ENCODE data around the gene PABPC1L.

The PABPC1L gene

GRCh38 chr20:44942264-44942973 lies 32.6 kb downstream of the PABPC1L start:
- Mint-ChIP-seq H3K9me3 (no peaks in the 10 kb centered on the region), H3K27me3 (no peaks in the 10 kb centered on the region), H3K4me3 (no peak overlapping the region), H3K4me1 (ENCODE audit: low read depth) (peaks cover 1% of the 10 kb centered on the region), H3K36me3 (ENCODE audit: low read depth) (peaks cover 94% of the 10 kb centered on the region), H3K27ac (no peak overlapping the region)
- intact Hi-C loops (cut with micrococcal nuclease): no loop called here

DNA sequence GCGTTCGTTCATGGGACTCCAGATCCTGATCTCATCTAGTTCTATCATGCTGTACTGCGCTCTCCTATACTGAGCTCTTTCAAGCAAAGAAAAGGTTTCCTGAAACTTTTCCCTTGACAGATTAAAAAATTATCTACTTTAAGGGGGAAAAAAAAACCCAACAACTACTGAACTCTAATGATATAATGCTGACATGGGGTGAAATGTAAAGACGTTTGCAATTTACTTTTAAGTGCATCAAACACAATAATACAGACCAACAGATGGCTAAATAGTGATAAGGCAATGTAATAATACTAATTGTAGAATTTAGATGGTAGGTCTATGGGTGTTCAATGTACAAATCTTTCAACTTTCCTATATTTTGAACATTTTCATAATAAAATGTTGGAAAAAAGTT lies 34.0 kb downstream of the PABPC1L start:
- no peaks in the 10 kb centered on the region for H3K27me3 Mint-ChIP-seq
- no peaks in the 10 kb centered on the region for H3K9me3 Mint-ChIP-seq
- no peak overlapping the region for H3K4me3 Mint-ChIP-seq
- no peak overlapping the region for H3K27ac Mint-ChIP-seq
- peaks cover 11% of the 10 kb centered on the region for H3K4me1 Mint-ChIP-seq (ENCODE audit: low read depth)
- H3K36me3 Mint-ChIP-seq (ENCODE audit: low read depth): peaks cover 94% of the 10 kb centered on the region
- intact Hi-C loops (cut with micrococcal nuclease): no loop called here

DNA sequence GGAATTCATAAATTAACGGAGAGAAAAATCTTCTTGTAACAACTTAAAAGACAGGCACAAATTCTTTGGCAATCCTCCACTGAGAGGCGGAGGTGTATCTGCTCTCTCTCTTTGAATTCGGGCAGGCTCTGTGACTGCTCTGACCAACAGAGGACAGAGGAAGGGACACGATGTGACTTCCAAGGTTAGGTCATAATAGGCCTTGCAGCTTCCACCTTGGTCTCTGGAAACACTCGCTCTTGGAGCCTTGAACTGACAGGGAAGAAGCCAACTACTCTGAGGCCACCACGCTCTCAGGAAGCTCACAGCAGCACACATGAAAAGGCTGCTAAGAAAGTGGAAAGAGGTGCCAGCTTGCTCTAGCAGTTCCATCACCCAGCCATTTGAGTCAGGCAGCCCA lies 35.4 kb downstream of the PABPC1L start:
- Mint-ChIP-seq H3K4me3 (no peak overlapping the region), H3K27me3 (no peaks in the 10 kb centered on the region), H3K4me1 (ENCODE audit: low read depth) (peaks cover 11% of the 10 kb centered on the region), H3K9me3 (no peaks in the 10 kb centered on the region), H3K36me3 (ENCODE audit: low read depth) (peaks cover 99% of the 10 kb centered on the region), H3K27ac (no peak overlapping the region)
- intact Hi-C loops (cut with micrococcal nuclease): no loop called here

DNA sequence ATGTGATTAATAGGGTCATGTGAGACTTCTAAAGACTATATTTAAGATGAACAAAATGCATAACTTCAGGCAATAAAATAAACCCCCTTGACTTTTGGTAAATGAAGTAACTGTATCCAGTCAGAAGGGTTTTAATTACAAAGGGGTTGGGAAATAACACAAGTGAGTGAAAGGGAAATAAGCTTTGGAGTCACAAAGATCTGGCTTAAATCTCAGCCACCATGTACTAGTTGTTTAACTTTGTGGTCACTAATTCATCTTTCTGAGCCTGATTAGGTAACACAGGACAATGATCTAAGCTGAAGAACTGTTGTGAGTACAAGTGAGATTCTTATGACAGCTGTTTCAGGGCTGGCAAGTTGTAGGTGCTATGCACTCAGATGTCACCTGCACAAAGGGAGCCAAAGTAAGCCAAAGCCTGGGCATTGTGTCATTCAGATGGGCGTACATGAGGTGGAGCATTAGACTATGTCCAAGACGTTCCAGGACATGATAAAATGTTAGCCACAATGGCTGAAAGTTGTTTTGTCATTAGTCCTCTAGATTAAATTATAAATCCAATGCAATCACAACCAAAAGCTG lies 36.5 kb downstream of the PABPC1L start:
- intact Hi-C loops (cut with micrococcal nuclease): no loop called here
- no peak overlapping the region for H3K4me3 Mint-ChIP-seq
- no peaks in the 10 kb centered on the region for H3K27me3 Mint-ChIP-seq
- H3K4me1 Mint-ChIP-seq (ENCODE audit: low read depth): peaks cover 11% of the 10 kb centered on the region
- no peaks in the 10 kb centered on the region for H3K9me3 Mint-ChIP-seq
- H3K36me3 Mint-ChIP-seq (ENCODE audit: low read depth): peaks cover 99% of the 10 kb centered on the region
- H3K27ac Mint-ChIP-seq: no peak overlapping the region

DNA sequence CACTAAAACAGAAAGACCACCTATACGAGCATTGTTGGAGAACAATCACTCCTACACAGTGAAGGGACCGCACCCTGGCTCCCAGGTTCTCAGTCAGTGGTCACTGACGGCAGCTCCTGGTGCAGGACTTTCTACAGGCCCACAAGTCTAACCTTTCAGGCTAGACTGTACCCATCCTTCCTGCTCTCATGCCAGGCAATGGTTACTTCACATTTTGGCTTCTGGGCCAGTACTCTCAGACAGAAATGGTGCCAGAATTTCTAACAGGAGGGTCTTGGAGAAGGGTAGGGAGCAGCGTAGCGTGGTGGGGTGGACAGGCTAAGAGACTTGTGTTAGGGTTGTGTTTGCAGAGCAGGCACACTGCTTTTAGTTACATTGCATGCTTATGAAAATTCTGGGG lies 38.2 kb downstream of the PABPC1L start:
- intact Hi-C loops (cut with micrococcal nuclease): no loop called here
- peaks cover 99% of the 10 kb centered on the region for H3K36me3 Mint-ChIP-seq (ENCODE audit: low read depth)
- H3K4me1 Mint-ChIP-seq (ENCODE audit: low read depth): peaks cover 20% of the 10 kb centered on the region
- H3K27ac Mint-ChIP-seq: no peak overlapping the region
- no peaks in the 10 kb centered on the region for H3K9me3 Mint-ChIP-seq
- no peaks in the 10 kb centered on the region for H3K27me3 Mint-ChIP-seq
- no peak overlapping the region for H3K4me3 Mint-ChIP-seq

DNA sequence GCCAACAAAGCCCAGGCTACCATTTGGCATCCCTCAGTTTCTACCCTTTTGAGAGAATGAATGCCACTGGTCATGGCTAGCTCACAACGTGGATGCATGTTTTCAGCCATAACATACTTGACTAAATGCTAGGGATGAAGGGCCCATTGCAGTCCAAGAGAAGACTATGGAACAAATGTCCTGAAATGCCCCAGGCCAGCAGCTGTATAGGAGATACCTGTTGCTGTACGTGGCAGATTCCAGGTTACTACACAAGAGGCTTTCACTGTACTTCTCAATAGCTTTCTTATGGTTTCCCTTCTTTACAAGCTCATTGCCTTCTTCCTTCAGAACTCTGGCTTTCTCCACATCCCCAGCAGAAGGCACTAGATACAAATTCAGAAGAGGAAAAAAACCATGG lies 38.7 kb downstream of the PABPC1L start:
- Mint-ChIP-seq H3K27ac (no peak overlapping the region), H3K9me3 (no peaks in the 10 kb centered on the region)

DNA sequence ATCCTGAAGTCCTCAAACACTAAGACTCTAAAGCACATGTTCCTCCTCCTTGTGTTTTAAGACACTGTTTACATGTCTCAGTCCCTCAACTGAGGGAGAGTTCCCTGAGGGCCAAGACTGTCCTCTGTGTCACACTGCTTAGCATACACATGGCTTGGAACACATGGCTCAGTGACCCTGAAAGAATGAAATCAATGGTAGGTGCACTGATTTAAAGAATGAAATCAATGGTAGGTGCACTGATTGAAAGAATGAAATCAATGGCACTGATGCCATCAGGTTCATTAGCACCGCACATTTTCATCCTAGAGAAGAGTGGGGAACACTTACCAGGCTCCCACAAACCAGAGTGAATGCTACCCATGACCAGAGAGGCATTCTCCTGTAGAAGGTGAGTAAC lies 40.5 kb downstream of the PABPC1L start:
- no peaks in the 10 kb centered on the region for H3K27me3 Mint-ChIP-seq
- peaks cover 37% of the 10 kb centered on the region for H3K4me1 Mint-ChIP-seq (ENCODE audit: low read depth)
- H3K36me3 Mint-ChIP-seq (ENCODE audit: low read depth): peaks cover 98% of the 10 kb centered on the region
- intact Hi-C loops (cut with micrococcal nuclease): no loop called here
- H3K27ac Mint-ChIP-seq: no peak overlapping the region
- H3K4me3 Mint-ChIP-seq: no peak overlapping the region
- no peaks in the 10 kb centered on the region for H3K9me3 Mint-ChIP-seq

More for the DNA sequence above, 38.7 kb downstream of the PABPC1L start:
- H3K4me3 Mint-ChIP-seq: no peak overlapping the region
- intact Hi-C loops (cut with micrococcal nuclease): no loop called here
- H3K36me3 Mint-ChIP-seq (ENCODE audit: low read depth): peaks cover 99% of the 10 kb centered on the region
- H3K4me1 Mint-ChIP-seq (ENCODE audit: low read depth): peaks cover 24% of the 10 kb centered on the region
- no peaks in the 10 kb centered on the region for H3K27me3 Mint-ChIP-seq

DNA sequence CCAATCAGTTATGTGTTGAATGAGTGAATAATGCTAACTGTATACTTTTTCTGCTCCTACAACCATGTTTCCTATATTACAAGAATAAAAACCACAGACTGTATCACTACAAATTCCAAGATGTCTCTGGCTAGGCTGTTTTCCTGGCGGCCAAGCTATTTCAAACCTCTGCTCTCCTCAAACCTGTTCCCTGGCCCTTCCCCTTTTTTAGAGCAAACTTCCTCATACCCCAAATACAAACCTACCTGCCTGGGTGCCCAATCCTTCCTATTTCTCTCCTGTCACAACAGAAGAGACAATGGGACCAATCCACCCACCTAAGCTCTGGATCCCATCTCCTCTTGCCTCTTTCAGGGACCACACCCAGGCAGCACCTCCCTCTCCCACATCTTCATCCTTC lies 42.9 kb downstream of the PABPC1L start:
- Mint-ChIP-seq H3K27ac (peak overlapping the region; percentile 14), H3K4me3 (no peak overlapping the region), H3K4me1 (ENCODE audit: low read depth) (peaks cover 46% of the 10 kb centered on the region), H3K9me3 (no peaks in the 10 kb centered on the region), H3K27me3 (no peaks in the 10 kb centered on the region), H3K36me3 (ENCODE audit: low read depth) (peaks cover 85% of the 10 kb centered on the region)
- intact Hi-C loops (cut with micrococcal nuclease): no loop called here

GRCh38 chr20:44954211-44954610 lies 44.4 kb downstream of the PABPC1L start:
- H3K27ac Mint-ChIP-seq: peak overlapping the region; percentile 17
- H3K9me3 Mint-ChIP-seq: no peaks in the 10 kb centered on the region
- peaks cover 79% of the 10 kb centered on the region for H3K36me3 Mint-ChIP-seq (ENCODE audit: low read depth)
- no peak overlapping the region for H3K4me3 Mint-ChIP-seq
- no peaks in the 10 kb centered on the region for H3K27me3 Mint-ChIP-seq
- intact Hi-C loops (cut with micrococcal nuclease): no loop called here
- H3K4me1 Mint-ChIP-seq (ENCODE audit: low read depth): peaks cover 52% of the 10 kb centered on the region

- Mint-ChIP-seq H3K9me3 (no peaks in the 10 kb centered on the region), H3K4me3 (peak overlapping the region; percentile 32), H3K27ac (peak overlapping the region; percentile 65), H3K36me3 (ENCODE audit: low read depth) (peaks cover 68% of the 10 kb centered on the region), H3K4me1 (ENCODE audit: low read depth) (peaks cover 59% of the 10 kb centered on the region), H3K27me3 (no peaks in the 10 kb centered on the region)
- intact Hi-C loops (cut with micrococcal nuclease): loop anchor here (5.0 kb wide), 1 partner anchor 37 kb away; no protein-coding TSS in a partner anchor
Measured at GRCh38 chr20:44955270-44955669, 45.4 kb downstream of the PABPC1L start.

DNA sequence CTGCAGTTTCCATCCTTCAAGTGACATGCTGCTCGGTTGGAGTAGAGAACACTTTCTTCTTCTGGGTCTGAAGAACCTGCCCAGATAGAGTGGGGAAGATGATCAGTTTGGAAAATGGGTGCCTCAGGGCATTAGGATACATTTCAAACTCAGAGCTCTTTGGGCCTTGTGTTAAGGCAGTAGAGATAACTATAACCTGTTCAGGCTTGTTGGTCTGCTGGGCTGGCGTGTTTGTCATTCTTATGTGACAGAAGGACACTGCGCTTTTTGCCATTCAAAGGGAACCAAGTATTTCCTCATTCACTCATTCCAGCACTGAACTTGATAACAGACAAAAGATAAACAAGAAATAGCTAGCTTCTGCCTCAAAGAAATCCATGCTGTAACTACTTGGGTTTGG lies 46.5 kb downstream of the PABPC1L start:
- Mint-ChIP-seq H3K27me3 (no peaks in the 10 kb centered on the region), H3K36me3 (ENCODE audit: low read depth) (peaks cover 57% of the 10 kb centered on the region), H3K9me3 (no peaks in the 10 kb centered on the region), H3K4me3 (no peak overlapping the region), H3K27ac (peak overlapping the region; percentile 65), H3K4me1 (ENCODE audit: low read depth) (peaks cover 65% of the 10 kb centered on the region)
- intact Hi-C loops (cut with micrococcal nuclease): loop anchor here (5.0 kb wide), 1 partner anchor 36 kb away; no protein-coding TSS in a partner anchor

GRCh38 chr20:44958276-44958675 lies 48.4 kb downstream of the PABPC1L start:
- Mint-ChIP-seq H3K9me3 (no peaks in the 10 kb centered on the region), H3K4me3 (no peak overlapping the region), H3K36me3 (ENCODE audit: low read depth) (peaks cover 38% of the 10 kb centered on the region), H3K4me1 (ENCODE audit: low read depth) (peaks cover 61% of the 10 kb centered on the region), H3K27ac (no peak overlapping the region), H3K27me3 (no peaks in the 10 kb centered on the region)
- intact Hi-C loops (cut with micrococcal nuclease): loop anchor here (5.0 kb wide), 1 partner anchor 34 kb away; no protein-coding TSS in a partner anchor

DNA sequence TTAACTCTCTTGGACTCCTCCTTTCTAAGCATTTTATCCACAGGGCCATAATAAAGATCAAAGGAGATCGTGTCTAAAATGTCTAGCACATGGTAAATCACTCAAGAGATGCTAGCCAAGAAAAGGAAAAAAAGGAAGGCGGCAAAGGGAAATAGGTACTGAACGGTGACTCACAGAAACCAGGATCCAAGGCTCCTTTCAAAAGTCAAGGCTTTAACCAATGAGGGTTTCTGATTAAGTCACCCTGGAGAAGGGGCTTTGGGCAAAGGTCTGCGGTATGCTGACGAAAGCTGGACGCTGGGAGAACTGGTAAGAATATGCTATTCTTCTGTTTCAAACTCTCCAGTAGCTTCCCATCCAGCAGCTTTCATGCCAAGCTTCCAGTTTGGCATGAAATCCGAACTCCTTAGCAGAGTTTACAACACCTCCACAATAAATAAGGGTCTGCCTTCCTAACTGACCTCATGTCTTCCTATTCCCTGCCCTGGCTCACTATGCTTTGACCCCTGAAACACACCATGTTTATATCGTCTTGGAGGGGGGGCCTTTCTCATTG lies 49.3 kb downstream of the PABPC1L start:
- intact Hi-C loops (cut with micrococcal nuclease): loop anchor here (5.0 kb wide), 1 partner anchor 33 kb away; no protein-coding TSS in a partner anchor
- Mint-ChIP-seq H3K36me3 (ENCODE audit: low read depth) (peaks cover 30% of the 10 kb centered on the region), H3K4me3 (peak overlapping the region; percentile 86), H3K9me3 (no peaks in the 10 kb centered on the region), H3K27me3 (no peaks in the 10 kb centered on the region), H3K4me1 (ENCODE audit: low read depth) (peaks cover 52% of the 10 kb centered on the region), H3K27ac (peak overlapping the region; percentile 76)

DNA sequence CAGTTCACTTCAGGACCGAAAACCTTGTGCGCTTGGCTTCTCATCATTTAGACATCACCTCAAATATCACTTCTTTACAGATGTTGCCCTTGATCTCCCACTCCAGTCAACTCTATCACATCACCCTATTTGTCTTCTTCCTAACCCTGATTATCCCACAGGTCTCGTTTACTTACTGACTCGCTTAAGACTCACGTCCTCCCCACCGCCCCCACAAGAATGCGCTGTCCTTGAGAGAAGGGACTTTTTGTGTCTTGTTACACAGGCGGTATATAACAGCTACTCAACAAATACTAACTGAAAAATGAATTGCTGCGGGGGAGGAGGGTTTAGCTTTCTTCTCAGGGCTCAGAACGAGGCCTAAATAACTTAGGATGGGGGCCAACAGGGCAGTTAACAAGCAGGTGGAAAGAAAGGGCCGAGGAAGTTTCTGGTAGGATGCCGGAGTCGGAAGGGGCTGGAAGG lies 49.8 kb downstream of the PABPC1L start:
- Mint-ChIP-seq H3K27me3 (no peaks in the 10 kb centered on the region), H3K4me3 (peak overlapping the region; percentile 86), H3K36me3 (ENCODE audit: low read depth) (peaks cover 24% of the 10 kb centered on the region), H3K27ac (peak overlapping the region; percentile 76), H3K9me3 (no peaks in the 10 kb centered on the region), H3K4me1 (ENCODE audit: low read depth) (peaks cover 52% of the 10 kb centered on the region)
- intact Hi-C loops (cut with micrococcal nuclease): loop anchor here (5.0 kb wide), 1 partner anchor 33 kb away; no protein-coding TSS in a partner anchor
